GM19397 (cell line): ENCODE measurements around the gene TUFM.
"Not testable (repeated sequence)": the region's sequence is repeated elsewhere in the genome, so short reads cannot be mapped to it uniquely, and the experiment has no call there.

Source experiments
- ATAC-seq: cut with Tn5 transposase; IDR thresholded peaks from one replicate; pipeline ENCODE4 v1.9.1; 2021; ENCODE audit warnings: mild to moderate bottlenecking, moderate library complexity; ENCODE audit not compliant: unreplicated experiment

The TUFM gene

DNA sequence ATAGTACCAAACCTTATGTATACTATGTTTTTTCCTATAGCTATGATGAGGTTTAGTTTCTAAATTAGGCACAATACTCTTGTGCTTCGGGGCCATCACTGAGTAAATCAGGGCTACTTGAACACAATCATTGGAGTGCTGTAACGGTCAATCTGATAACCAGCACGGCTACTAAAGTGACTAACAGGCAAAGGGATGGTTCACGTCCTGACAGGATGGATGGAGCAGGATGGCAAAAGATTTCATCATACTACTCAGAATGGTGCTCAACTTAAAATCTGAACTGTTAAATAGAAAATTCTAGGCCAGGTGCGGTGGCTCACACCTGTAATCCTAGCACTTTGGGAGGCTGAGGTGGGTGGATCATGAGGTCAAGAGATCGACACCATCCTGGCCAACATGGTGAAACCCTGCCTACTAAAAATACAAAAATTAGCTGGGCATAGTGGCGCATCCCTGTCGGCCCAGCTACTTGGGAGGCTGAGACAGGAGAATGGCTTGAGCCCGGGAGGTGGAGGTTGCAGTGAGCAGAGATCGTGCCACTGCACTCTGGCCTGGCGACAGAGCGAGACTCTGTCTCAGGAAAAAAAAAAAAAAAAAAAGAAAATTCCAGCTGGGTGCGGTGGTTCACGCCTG, 7.0 kb downstream of the TUFM start:
- ATAC-seq, result no peak

DNA sequence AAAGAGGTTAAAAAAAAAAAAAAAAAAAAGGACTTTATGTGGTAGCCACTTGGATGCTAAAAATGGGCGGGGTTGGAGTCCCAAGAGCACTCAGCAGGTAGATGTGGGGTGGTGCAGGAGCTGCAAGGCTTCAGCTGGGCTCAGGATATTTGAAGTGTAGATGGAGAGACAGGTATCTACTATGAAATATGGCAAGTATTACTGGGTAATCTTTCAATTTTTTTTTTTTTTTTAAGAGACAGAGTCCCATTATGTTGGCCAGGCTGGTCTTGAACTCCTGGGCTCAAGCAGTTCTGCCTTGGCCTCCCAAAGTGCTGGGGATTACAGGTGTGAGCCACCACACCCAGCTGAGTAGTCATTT, 7.6 kb downstream of the TUFM start:
- ATAC-seq, result no peak

DNA sequence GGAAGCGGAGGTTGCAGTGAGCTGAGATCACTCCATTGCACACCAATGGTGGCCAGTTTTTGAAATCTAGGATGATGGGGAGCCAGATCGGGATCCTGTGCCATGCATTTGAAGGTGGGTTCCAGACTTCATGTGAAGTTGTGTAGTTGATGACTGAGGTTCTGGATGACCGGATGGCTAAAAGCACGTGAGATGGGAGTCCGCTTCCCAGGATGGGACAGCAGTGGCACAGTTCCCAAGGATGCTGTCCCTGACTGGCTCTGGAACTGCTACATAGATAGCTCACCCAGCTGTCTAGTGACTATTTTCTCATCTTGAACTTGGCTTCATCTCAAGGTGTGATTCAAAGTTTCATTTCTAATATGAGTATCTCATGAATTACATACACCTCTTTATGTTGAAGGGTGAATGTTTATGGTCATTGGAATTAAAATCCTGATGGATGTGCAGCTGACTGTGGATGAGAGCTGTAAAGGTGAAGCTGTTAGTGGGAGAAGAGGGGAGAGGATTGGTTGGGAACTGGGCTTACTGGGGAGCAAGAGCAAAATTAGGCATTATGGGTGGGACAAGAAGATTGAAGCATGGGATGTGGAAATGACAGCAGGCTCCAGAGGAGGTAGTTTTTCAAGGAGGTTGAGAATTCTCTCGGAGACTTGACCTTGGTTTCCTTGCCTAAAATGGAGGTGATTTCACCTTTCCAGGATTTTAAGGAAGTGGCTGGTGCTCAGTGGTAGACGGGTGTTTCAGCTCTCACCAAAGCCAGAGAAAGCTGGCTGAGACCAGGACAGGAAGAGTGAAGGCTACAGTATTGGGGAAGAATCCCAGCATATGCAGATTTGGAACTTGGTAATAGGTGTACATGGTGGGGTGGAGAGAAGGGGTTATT, 8.2 kb downstream of the TUFM start:
- ATAC-seq, result no peak

DNA sequence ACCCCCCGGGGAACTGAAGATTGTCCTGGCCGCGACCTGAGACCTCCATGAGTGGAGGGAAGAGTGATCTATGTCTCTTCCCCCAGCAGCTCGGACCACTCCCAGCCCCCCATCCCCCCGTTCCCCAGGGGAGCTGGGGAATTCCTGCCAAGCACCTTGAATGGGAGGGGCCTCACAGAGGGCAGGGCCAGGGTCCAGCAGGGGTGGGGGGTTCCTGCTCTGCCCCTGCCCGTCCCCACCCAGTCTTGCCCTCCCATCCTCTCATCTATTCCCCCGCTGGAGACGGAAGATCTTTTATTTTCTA, 9.4 kb downstream of the TUFM start:
- no peak for ATAC-seq

DNA sequence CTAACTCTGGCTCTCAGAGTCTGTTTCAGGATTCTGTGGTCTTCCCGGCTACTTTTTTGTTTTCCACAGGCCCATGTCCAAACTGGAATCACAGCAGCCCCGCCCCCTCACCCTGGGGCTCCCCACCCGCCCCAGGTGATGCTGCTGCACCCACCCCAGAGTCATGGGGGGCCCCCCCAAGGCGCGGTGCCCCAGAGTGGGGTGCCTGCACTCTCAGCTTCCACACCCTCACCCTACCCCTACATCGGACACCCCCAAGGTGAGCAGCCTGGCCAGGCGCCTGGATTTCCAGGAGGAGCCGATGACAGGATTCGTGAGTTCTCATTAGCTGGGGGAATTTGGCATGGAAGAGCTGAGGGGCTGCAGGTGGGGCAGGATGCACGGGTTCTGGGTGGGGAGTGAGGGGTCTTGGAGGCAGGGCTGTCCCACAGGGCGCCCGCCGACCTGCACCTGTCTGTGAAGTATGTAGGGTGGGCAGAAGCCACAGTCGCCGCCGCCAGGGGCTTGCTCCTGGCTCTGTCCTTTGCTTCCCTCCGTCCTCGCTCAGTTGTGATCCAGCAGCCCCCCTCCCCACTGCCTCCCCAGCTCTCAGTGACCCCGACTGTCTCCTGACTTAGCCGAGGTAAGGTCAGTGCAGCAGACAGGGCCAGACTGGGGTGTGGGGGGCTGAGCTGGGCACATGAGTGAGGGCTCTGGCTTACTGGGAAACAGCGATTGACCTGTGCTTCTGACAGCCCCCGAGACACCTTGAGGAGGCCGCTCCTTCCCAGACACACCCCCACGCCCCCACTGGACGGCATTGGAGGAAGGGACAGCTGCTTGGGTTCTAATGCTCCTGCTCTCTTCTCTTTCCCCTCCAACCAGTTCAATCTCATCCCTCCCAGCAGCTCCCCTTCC, 10.0 kb downstream of the TUFM start:
- no peak for ATAC-seq

DNA sequence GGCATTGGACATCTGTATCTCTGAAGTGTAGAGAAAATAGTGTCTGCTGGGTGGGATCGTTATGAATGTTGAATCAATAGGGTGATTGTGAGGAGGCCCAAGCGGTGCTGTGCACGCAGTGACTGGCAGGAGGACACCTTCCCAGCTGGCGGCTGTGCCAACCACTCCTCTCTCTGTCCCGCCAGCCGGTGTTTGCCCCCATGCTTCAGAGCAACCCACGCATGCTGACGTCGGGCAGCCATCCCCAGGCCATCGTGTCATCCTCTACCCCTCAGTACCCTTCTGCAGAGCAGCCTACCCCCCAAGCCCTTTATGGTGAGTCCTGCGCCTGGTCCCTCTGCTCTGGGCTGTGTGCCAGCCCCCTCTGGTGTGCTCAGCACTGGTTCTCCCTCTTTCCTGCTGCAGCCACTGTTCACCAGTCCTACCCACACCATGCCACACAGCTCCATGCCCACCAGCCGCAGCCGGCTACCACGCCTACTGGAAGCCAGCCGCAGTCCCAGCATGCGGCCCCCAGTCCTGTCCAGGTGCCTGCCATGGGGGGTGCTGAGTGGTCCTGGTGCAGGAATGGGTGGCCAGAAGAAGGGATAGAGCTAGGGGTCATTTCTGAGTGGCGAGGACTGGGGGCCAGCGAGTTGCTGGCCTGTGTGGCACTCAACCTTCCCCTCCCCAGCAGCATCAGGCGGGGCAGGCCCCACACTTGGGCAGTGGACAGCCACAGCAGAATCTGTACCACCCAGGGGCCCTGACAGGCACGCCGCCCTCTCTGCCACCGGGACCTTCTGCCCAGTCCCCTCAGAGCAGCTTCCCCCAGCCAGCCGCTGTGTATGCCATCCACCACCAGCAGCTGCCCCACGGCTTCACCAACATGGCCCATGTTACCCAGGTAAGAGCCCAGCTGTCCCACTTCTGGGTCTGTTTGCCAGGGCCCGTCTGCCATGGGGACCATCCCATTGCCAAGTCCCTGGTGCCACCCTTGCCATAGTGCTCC, 11.0 kb downstream of the TUFM start:
- no peak for ATAC-seq

DNA sequence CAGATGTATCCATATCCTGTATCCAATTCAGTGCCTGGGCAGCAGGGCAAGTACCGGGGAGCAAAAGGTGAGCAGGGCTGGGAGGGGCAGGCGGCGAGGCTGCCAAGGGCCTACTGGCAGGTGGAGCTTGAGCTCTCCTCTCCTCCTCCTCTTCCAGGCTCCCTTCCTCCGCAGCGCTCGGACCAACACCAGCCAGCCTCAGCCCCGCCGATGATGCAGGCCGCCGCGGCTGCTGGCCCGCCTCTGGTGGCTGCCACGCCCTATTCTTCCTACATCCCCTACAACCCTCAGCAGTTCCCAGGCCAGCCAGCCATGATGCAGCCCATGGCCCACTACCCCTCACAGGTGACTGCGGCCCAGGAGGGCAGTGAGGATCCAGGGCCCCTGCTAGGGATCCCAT, 11.8 kb downstream of the TUFM start:
- no peak for ATAC-seq

DNA sequence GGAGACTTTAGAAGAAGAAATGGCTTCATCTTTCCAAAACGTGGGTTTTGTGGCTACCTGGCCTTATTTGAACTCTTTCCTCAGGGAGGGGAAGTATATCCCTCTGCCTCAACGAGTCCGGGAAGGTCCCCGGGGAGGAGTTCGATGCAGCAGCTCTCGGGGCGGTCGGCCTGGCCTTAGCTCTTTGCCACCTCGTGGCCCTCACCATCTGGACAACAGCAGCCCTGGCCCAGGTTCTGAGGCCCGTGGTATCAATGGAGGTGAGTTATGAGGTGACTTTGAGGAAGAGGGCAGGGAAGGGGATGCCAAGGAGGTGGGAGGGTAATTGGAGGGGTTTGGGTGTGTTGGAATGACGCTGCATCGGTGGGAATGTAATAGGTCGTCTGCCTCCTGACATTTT, 15.6 kb downstream of the TUFM start:
- no peak for ATAC-seq

DNA sequence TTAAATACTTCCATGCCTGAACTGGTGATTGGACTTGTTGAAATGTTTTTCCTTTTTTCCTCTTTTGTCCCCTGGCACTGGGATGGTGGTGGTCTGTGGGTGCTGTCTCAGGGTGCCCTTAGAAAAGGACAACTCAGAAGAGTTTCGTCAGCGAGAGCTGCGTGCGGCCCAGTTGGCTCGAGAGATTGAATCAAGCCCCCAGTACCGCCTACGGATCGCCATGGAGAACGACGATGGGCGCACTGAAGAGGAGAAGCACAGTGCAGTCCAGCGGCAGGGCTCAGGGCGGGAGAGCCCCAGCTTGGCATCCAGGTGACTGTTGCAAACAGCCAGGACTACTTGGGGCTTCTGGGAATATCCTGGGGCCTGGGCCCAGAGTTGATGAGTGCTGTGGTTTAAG, 16.4 kb downstream of the TUFM start:
- no peak for ATAC-seq

DNA sequence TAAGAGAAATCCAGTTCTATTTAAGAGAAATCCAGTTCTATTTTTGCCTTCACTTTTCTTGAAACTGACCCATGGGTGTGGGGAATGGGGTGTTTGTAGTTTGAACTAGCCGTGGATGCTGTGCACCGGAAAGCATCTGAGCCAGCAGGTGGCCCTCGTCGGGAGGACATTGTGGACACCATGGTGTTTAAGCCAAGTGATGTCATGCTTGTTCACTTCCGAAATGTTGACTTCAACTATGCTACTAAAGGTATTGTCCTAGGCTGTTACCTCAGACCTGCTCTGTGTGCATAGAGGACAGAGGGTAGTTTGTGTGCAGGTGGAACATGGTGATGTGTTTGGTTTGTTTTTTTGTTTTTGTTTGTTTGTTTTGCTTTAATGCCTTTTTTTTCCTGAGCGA, 20.0 kb downstream of the TUFM start:
- no peak for ATAC-seq

DNA sequence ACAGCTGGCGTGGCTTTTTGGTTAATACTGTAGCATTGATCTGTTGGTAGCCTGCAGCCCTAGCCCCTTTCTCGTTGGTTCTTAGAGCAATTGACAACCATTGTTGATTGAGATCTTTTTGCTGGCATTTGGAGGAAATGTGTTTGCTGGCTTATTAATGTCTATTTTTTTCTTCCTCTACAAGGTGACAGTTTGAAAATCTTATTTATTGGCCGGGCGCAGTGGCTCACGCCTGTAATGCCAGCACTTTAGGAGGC, 21.5 kb downstream of the TUFM start:
- ATAC-seq, result no peak

DNA sequence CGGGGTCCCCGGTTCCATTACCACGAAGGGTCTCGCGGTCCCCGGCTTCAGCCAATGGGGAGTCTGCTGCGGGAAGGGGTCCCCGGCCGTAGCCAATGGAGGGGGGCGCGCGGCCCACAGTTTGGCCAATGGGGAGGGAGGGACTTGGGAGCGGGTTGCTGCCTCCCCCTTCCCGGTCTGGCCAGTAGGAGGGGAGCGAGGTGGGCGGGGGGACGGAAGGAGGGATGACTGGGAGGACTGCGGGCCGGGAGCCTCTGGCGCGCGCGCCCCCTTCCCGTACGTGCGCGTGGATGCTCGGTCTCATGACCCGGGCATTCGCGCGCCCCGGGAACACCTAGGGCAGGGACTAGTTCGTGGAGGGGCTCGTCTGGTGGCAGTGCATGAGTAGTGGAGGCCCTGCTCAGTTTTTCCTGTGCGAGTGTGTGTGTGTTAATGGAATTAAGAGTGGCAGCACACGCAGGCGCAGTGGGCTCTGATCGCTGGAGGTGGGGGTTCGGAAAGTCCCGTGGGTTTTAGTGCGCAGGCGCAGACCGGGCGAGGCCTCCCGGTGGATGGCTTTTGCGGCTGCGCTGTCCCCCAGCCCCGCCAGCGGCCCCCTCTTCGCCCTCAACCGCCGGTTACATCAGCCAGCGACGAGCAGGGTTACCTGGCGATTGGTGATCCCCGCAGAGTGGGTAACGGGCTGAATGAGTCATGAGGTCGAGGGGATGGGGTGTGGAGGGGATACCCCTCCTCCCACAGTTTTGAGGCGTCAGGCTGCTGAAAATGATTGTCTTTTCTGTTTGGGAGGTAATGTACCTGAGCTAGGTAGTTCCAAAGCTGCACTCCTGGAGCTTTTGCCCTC, 22.1 kb downstream of the TUFM start:
- ATAC-seq, result peak; percentile 62

DNA sequence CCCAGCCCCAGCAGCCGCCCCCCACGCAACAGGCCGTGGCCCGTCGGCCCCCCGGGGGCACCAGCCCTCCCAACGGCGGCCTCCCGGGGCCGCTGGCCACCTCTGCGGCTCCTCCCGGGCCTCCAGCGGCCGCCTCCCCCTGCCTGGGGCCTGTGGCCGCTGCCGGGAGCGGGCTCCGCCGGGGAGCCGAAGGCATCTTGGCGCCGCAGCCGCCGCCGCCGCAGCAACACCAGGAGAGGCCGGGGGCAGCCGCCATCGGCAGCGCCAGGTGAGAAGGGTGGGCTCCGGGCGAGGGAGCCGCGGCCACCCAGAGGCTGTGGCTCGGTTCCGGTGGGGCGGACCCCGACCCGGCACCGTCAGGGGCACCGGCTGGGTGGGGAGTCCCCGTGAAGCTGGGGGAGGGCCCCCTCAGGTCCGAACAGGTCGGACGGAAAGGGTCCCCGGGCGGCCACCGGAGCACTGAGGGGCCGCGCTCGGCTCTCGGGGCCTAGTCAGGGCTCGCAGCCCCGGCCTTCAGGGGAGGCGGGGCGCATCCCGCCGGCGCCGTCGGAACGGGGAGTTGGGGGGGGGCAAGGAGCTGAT, 22.8 kb downstream of the TUFM start:
- peak; percentile 11 for ATAC-seq

DNA sequence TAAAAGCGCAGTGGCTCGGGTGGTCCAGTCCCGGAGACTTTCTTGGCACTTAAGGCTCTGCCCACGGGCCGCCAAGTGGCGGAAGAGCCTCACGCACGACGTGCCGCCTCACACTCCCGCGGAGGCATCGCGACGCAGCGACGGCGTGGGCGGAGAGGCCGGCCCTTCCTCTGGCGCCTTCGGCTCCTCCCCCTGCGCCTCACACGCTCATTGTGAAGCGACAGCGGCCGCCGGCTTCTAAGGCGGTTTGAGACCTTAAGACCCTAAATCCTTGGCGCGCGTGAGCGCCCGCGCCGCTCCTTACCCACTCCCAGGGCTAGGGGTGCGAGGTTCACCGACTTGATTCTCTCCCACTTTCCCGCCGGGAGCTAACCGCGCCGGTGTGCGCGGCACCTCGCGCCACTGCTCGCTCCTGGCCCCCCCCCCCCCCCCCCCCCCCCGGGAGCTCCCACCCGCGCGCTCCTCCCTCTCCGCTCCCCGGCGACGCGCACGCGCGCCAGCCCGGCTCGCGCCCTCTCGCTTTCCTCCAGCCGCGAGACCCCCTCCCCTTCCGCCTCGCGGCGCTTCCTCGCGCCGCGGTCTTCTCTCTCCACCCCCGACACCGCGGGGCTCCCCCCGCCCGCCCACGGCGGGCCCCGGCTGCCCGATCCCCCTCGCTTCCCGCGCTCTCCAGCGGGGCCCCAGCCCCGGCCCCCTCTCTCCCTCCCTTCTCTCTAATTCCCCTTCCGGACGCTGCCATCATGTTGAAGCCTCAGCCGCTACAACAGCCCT, 23.4 kb downstream of the TUFM start, which contains the start of gene ATXN2L:
TSS of gene ATXN2L (plus strand) at position 480 of the 771 bp plus-strand sequence. CDS start at position 741, 261 bp downstream.
- ATAC-seq, result peak; percentile 48

DNA sequence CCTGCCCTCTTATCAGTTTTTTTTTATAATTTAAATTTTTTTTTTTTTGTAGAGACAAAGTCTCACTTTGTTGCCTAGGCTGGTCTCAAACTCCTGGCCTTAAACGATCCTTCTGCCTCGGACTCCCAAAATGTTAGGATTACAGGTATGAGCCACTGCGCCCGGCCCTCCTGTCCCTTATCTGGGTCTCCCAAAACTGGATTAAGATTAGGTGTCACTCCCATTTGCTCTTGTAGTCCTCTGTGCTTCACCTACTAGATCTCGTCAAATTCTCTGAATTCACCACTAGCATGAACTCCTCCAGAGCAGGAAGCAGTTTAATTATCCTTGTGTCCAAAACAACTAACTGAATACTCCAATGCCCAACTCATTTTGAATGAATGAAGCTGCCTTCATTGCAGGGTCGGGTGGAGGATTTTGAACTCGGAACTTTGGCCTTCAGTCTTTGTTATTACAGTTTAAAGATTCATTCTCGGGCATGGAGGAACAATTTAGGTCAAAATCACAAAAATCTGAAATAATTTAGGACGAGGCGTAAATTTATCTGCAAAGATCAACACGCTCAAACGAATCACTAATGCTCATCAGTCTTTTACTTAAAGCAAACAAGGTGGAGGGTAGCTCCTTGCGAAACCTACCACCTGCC, 24.2 kb downstream of the TUFM start:
- no peak for ATAC-seq

DNA sequence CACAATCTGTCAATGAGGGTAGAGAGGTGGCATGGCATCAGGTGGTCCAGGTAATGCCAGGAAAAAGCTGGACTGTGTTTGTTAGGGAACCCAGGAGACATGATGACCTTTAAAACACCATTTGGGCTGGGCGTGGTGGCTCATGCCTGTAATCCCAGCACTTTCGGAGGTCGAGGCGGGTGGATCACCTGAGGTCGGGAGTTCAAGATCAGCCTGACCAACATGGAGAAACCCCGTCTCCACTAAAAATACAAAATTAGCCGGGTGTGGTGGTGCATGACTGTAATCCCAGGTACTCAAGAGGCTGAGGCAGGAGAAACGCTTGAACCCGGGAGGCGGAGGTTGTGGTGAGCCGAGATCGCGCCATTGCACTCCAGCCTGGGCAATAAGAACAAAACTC, 25.6 kb downstream of the TUFM start:
- not testable (repeated sequence) for ATAC-seq

DNA sequence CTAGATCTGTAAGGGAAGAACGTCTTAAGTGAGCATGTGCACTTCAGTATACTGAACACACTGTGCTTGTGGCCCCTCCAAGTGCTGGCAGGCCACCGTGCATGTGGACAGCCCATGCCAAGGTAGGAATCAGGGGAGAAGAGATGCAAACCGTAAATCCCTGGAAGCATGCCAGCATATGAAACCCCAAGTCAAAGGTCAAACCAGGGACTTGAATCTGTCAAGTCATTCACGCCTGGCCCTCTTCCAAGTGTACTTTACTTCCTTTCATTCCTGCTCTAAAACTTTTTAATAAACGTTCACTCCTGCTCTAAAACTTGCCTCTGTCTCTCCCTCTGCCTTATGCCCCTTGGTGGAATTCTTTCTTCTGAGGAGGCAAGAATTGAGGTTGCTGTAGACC, 26.1 kb downstream of the TUFM start:
- no peak for ATAC-seq

DNA sequence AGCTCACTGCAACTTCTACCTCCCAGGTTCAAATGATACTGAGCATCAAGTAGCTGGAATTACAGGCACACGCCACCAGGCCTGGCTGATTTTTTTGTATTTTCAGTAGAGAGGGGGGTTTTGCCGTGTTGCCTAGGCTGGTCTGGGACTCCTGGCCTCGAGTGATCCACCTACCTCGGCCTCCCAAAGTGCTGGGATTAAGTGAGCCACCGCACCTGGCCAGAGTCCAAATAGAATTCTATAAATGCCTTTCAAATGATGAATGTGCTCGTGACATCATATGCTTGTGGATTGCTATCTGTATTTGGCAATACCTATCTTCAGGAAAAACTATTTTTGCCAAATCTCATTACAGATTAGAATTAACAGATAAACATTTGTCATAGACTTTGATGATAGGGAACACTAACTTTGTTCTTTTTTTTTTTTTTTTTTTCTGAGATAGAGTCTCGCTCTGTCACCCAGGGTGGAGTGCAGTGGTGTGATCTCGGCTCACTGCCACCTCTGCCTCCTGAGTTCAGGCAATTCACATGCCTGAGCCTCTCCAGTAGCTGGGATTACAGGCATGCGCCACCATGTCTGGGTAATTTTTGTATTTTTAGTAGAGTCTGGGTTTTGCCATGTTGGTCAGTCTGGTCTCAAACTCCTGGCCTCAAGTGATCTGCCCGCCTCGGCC, 38.6 kb downstream of the TUFM start:
- not testable (repeated sequence) for ATAC-seq
